Tongue (tissue), 2 donors: ENCODE measurements around the gene TNFRSF25. TPM values are rescaled to one million over a fixed set of nuclear protein-coding genes. Genes with fewer than 3 reads are reported as not detected.
"Not testable (repeated sequence)": the region's sequence is repeated elsewhere in the genome, so short reads cannot be mapped to it uniquely, and the experiment has no call there.

Source experiments
- DNase-seq: peaks from one replicate; pipeline ENCODE4 v3.0.0-alpha.2; 2015
- total RNA-seq: library from RNA; depleted of rRNA; stranded (reverse); fragments of >200 nt; gene quantifications from one replicate; pipeline ENCODE4 v1.2.3, GENCODE V29; 2014

The TNFRSF25 gene
- total RNA-seq, 1 donor from 2014 or later, result 33.0 TPM

GRCh38 chr1:6502000-6502891 is 36.3 kb upstream of the TNFRSF25 start:
- DNase-seq, result peak; percentile 93

DNA sequence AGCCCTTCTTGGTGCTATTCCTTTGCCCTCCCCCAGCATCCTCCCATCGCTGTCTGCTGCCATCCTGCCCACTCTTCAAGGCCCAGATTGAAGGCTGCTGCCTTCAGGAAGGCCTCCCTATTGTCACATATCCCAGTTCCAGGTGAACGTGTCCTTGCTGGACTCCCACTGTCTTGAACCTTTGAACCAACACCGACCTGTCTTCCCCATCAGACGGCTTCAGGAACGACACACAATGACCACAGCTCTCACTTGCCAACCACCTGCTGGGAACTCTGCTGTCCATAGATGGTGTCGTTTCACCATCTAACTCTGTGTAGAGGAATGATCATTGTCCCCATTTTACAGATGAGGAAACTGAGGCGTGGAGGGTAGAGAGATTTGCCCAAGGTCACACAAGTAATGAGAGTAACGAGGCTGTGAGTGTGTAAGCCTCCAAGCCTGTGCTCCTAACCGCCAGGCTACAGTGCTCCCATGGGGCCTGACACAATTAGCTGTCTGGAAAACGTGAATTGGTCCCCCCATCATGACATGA is 35.4 kb upstream of the TNFRSF25 start:
- no peak for DNase-seq

DNA sequence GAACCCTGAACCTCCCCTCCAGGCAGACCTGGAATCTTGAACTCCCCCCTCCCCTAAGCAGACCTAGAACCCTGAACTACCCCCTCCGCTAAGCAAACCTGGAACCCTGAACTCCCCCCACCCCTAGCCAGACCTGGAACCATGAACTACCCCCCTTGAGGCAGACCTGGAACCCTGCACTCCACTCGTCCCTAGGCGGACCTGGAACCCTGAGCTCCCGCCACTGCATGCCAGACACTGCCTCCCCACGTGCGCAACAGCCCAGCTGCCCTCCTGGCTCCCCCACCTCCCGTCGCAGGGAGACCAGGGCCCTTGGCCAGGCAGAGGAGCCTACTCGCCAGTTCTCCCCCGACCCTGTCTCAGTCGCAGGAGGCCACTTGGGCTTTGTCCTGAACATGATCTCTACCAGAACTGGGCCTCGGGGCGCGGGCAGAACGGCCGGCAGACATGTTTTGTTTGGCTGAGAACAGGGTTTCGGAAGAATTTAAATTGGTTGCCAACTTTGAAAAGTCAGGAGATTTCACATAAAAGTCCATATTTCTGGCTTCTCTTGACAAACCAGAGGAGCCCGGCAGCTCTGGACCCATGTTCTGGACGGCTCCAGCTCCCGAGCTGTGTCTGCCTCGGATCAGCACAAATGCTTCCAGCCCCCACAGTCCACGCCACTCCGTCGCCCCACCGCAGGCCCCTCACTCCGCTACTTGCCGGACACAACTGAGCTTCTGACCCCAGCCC is 34.7 kb upstream of the TNFRSF25 start:
- no peak for DNase-seq

DNA sequence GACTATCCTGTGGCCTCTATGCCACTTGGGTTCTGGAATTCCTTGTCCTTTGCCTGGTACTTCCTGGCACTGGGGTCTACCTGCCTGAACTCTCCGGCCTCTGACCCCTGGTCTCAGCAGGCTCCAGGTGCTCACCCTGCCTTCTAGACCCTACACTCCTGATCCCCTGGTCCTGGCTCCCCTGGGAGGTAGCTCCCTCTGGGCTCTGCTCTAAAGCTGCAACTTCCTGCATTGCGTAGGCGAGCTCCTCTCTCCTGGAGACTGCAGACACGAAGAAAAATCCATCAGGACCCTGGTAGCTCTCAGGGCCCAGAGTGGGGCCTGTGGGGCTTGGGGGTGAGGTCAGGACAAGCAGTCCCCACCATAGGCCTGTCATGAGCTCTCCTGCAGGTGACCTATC is 33.3 kb upstream of the TNFRSF25 start:
- DNase-seq, result no peak

GRCh38 chr1:6498576-6499111 is 32.7 kb upstream of the TNFRSF25 start:
- DNase-seq, result peak; percentile 62

GRCh38 chr1:6497867-6498575 is 32.0 kb upstream of the TNFRSF25 start:
- no peak for DNase-seq

- DNase-seq, result peak; percentile 65
Measured at GRCh38 chr1:6497215-6497866, 31.4 kb upstream of the TNFRSF25 start.

GRCh38 chr1:6496890-6497214 is 30.9 kb upstream of the TNFRSF25 start:
- no peak for DNase-seq

DNA sequence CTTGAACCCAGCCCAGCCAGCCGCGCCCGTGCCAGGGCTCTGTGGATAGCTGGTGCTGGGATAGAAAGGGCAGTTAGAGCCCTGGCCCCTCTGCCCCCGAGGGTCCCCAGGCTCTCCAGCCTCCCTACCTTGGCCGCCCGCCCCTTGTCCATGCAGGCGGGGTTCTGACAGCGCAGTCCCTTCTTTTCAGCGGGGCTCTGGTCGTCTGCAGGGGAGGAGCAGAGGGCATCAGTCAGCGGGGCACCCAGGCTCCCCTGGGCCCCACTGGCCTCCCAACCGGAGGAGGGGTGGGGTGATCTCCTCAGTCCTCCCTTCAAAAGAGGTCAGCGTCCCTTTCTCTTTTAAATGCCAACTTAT is 30.4 kb upstream of the TNFRSF25 start:
- no peak for DNase-seq

- no peak for DNase-seq
Measured at GRCh38 chr1:6495540-6496364, 29.8 kb upstream of the TNFRSF25 start.

DNA sequence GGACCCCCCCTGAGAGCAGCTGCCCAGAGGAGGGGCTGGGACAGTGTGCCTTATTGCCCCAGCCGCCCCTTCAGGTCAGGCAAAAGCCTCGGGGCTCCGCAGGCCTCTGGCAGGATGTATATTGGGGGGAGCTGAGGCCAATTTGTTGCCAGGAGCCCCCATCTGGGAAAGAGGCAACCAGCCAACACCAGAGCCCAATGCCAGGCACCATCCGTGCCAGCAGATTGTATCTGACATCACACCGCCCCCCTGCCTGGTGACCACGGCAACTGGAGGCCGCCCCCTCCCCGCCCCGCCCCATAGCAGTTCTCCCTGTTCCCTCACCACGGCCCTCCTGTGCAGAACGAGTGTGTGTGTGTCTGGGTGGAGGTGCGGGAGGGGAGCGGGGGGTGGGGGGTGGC is 29.1 kb upstream of the TNFRSF25 start:
- DNase-seq, result peak; percentile 61

DNA sequence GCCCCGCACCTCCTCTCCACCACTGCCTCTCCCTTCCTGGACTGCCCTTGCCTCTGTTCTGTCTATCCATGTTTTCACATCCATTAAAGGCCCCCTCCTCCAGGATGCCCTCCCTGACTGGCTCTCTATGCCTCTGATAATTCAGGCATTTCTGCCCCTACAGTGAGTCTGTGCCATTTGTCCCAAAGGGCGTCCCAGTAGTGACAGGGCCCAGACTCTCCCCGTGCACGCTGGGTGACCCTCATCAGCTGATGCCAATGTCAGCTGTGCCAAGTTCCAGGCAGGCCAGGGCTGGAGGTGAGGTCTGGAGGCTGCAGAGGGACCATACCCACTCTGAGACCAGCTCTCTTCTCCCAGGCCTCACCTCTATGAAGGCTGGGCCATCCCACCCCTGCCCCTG is 28.7 kb upstream of the TNFRSF25 start:
- no peak for DNase-seq

DNA sequence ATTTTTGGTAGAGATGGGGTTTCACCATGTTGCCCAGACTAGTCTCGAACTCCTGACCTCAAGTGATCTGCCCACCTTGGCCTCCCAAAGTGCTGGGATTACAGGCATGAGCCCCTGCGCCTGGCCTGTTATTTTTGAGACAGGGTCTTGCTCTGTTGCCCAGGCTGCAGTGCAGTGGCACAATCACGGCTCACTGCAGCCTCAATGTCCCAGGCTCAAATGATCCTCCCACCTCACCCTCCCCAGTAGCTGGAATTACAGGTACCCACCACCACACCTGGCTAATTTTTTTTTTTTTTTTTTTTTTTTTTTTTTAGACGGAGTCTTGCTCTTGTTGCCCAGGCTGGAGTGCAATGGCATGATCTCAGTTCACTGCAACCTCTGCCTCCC is 27.9 kb upstream of the TNFRSF25 start:
- not testable (repeated sequence) for DNase-seq

GRCh38 chr1:6491966-6492365 is 26.0 kb upstream of the TNFRSF25 start:
- no peak for DNase-seq

DNA sequence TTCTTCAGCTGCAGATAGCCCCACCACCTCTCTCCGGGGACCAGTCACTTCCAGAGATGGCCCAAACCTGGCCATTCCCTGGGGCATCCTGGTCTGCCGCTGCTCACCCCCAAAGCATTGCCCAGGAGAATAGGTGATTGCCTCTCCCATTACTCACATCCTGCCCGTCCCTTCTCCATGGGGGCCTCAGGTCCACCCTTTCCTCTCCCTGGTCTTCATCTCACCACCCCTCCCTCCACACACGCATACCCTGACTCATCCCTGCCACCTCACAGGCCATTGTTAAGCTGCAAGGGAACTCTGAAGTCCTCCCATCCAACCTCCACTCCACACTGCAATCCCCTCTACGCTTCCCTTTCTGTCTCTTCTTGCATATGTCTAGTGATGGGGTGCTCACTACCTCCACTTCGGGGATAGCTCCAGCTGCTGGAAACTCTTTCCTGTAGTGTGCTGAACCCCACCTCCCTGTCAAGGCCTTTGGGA is 25.5 kb upstream of the TNFRSF25 start, which contains the start of gene PLEKHG5:
Gene PLEKHG5, minus strand, starts transcription at position 188 of the 483 bp plus-strand sequence. CDS start 14,096 bp downstream, outside the sequence.
- DNase-seq, result no peak

DNA sequence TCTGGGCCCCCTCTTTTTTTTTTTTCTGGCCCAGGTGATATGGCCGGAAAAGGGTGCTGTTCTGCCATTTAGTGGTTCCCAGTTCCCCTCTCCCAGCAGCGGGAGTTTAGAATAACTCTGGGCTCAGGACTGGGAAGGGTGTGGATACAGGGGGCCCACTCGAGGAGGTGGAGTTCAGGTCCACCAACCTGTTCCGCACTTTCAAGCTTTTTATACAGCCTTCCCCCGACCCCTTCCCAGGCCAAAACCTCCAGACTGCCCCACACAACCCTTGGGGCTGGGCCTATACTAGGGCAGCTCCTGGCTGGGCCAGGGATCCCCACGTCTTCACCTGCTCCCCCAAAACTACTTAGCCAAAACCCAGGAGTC is 25.1 kb upstream of the TNFRSF25 start:
- no peak for DNase-seq

GRCh38 chr1:6490181-6491080 is 24.5 kb upstream of the TNFRSF25 start:
- DNase-seq, result peak; percentile 74

GRCh38 chr1:6489799-6490180 is 23.8 kb upstream of the TNFRSF25 start:
- peak; percentile 85 for DNase-seq

GRCh38 chr1:6489383-6489765 is 23.4 kb upstream of the TNFRSF25 start:
- DNase-seq, result no peak
